LNCAP (cell line): ENCODE measurements around the gene TSR1.

Experiments used
- TF ChIP-seq, protein P1 (sequence below): fragments of 450-650 bp; IDR thresholded peaks from 2 replicates; pipeline ENCODE4 v1.5.1; 2017; ENCODE audit warnings: mild to moderate bottlenecking

The TSR1 gene

DNA sequence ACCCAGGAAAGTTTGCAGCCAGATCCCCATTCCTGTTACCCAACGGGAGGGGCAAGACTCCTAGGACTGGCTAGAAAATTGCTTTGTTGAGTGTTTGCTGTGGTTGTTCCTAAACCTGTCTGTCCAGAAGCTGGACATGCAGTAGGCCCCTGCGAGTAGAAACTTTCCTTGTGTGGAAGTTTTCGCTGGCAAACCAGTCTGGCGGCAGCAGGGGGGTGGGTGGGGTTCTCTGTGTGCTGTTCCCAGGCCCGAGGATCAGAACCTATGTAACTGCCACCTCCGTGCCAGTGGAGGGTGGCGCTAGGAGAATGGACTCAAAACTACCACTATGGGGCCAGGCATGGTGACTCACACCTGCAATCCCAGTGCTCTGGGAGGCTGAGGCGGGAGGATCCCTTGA, 10.2 kb upstream of the TSR1 start:
- TF ChIP-seq, protein P1, sequence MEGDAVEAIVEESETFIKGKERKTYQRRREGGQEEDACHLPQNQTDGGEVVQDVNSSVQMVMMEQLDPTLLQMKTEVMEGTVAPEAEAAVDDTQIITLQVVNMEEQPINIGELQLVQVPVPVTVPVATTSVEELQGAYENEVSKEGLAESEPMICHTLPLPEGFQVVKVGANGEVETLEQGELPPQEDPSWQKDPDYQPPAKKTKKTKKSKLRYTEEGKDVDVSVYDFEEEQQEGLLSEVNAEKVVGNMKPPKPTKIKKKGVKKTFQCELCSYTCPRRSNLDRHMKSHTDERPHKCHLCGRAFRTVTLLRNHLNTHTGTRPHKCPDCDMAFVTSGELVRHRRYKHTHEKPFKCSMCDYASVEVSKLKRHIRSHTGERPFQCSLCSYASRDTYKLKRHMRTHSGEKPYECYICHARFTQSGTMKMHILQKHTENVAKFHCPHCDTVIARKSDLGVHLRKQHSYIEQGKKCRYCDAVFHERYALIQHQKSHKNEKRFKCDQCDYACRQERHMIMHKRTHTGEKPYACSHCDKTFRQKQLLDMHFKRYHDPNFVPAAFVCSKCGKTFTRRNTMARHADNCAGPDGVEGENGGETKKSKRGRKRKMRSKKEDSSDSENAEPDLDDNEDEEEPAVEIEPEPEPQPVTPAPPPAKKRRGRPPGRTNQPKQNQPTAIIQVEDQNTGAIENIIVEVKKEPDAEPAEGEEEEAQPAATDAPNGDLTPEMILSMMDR, result no peak

- TF ChIP-seq, protein P1, result no peak
These were observed 8.3 kb upstream of the TSR1 start for GRCh38 chr17:2344528-2344927.

- TF ChIP-seq, protein P1, result no peak
These were observed 7.2 kb upstream of the TSR1 start for GRCh38 chr17:2343421-2343820.

GRCh38 chr17:2338315-2338657, 2.0 kb upstream of the TSR1 start:
- TF ChIP-seq, protein P1, result no peak

DNA sequence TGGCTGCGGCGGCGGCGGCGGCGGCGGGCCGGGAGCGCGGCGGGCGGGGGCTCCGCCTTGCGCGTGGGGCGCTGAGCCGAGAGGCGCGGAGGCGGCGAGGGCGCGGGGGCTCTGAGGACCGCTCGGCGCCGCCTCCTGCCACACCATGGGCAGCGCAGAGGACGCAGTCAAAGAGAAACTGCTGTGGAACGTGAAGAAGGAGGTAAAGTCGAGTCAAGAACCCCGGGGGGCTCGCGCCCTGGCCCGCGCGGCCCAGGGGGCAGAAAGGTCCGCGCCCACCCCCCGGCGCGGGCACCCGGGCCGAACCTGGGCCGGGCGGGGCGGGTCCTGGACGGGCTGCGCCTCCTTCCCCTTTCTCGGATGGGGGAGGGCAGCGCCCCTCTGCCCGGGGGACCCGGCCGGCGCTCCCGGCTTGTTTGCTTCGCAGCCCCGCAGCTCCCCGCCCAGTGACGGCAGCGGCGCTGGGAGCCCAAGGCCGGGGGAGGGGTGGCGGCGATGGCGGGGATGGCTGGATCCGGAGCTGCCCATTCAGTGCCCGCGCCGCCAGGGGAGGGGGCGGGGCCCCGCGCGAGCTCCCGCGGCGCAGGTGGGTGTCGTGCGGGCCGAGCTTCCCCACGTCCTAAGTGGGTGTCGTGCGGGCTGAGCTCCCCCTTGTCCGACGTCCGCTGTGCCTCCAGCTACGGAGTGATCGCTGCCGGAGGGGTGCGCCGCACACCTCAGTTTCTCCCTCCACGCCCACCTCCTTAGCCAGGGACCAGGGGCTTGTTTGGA, 1.5 kb upstream of the TSR1 start:
- TF ChIP-seq, protein P1, result no peak

- TF ChIP-seq, protein P1, result no peak
These were observed 741 bp upstream of the TSR1 start, which contains the start of gene SGSM2 for GRCh38 chr17:2336852-2337543. Gene SGSM2, plus strand, starts transcription at chr17:2337501. Its CDS starts 188 bp downstream, at chr17:2337689.

GRCh38 chr17:2335726-2336214, 487 bp downstream of the TSR1 start:
- TF ChIP-seq, protein P1, result no peak
